Measurements from ENCODE around the gene NCOA3.

- no peak for TF ChIP-seq ZNF8 (CRISPR knock-in tag; IDR thresholded peaks at IDR 0.05)
- no peak for TF ChIP-seq ZNF70 (CRISPR knock-in tag; IDR thresholded peaks at IDR 0.05)
- no peak for TF ChIP-seq PATZ1 (CRISPR knock-in tag; IDR thresholded peaks at IDR 0.05; ENCODE audit: borderline replicate concordance)
- TF ChIP-seq RARB (CRISPR knock-in tag; IDR thresholded peaks at IDR 0.05): no peak
- TF ChIP-seq TCF4 (CRISPR knock-in tag; IDR thresholded peaks at IDR 0.05; ENCODE audit: borderline replicate concordance): no peak
- TF ChIP-seq TOX (CRISPR knock-in tag; IDR thresholded peaks at IDR 0.05; ENCODE audit: borderline replicate concordance): no peak
- TF ChIP-seq ZFP3 (CRISPR knock-in tag; IDR thresholded peaks at IDR 0.05): no peak
- TF ChIP-seq BACH2 (CRISPR knock-in tag; IDR thresholded peaks at IDR 0.05; ENCODE audit: borderline replicate concordance): no peak
- no peak for TF ChIP-seq ISL1 (CRISPR knock-in tag; IDR thresholded peaks at IDR 0.05)
- no peak for TF ChIP-seq ZFP30 (CRISPR knock-in tag; IDR thresholded peaks at IDR 0.05)
- no peak for TF ChIP-seq PPARA (CRISPR knock-in tag; IDR thresholded peaks at IDR 0.05; ENCODE audit: borderline replicate concordance)
Measured at GRCh38 chr20:47682916-47683315, 181.2 kb downstream of the NCOA3 start.
